ENCODE measurements around the gene MMP24. TPM values are rescaled to one million over a fixed set of nuclear protein-coding genes. Genes with fewer than 3 reads are reported as not detected.
"Not testable (repeated sequence)": the region's sequence is repeated elsewhere in the genome, so short reads cannot be mapped to it uniquely, and the experiment has no call there.

Gene MMP24
- under 1 TPM in 2 of 3 donors, not detected in 1; 0.06 to 0.17 TPM for polyA plus RNA-seq

GRCh38 chr20:35226126-35226883, at the start of gene MMP24:
TSS of gene MMP24 (plus strand) at chr20:35226690. CDS start at chr20:35226739, 49 bp downstream.
- H3K27ac Mint-ChIP-seq, result peak within 1 kb of the TSS in 2 of 6 donors; percentile 24 to 45
- peaks cover 22 to 28% (median 24%) of the 10 kb centered on the region in 3 donors for H3K36me3 Mint-ChIP-seq
- H3K27me3 Mint-ChIP-seq (ENCODE audit: low read depth in 3 of 3), result peaks cover 8 to 23% (median 12%) of the 10 kb centered on the region in 3 donors
- peaks cover 0 to 2% (median 0%) of the 10 kb centered on the region in 6 donors for H3K9me3 Mint-ChIP-seq
- H3K4me3 Mint-ChIP-seq, result peak within 1 kb of the TSS; percentile 74 to 81 (median 75)
- no peak for DNase-seq
- peaks cover 7 to 14% of the 10 kb centered on the region in 2 donors for H3K4me1 Mint-ChIP-seq

- Mint-ChIP-seq H3K4me1 (no peaks in the 10 kb centered on the region), H3K9me3 (no peaks in the 10 kb centered on the region), H3K27ac (no peak overlapping the region), H3K27me3 (ENCODE audit: low read depth in 3 of 3) (peaks cover 0 to 5% (median 1%) of the 10 kb centered on the region in 3 donors), H3K4me3 (no peak overlapping the region), H3K36me3 (peaks cover 22 to 39% (median 38%) of the 10 kb centered on the region in 3 donors)
- DNase-seq, result no peak
Observed at GRCh38 chr20:35179292-35180212, 46.9 kb upstream of the MMP24 start.

GRCh38 chr20:35180266-35180665, 46.2 kb upstream of the MMP24 start:
- H3K27me3 Mint-ChIP-seq (ENCODE audit: low read depth in 3 of 3), result peaks cover 0 to 5% (median 1%) of the 10 kb centered on the region in 3 donors
- DNase-seq, result no peak
- H3K4me1 Mint-ChIP-seq, result no peaks in the 10 kb centered on the region
- peak overlapping the region in 1 of 6 donors; percentile 34 for H3K27ac Mint-ChIP-seq
- no peak overlapping the region for H3K4me3 Mint-ChIP-seq
- peaks cover 22 to 40% (median 39%) of the 10 kb centered on the region in 3 donors for H3K36me3 Mint-ChIP-seq
- H3K9me3 Mint-ChIP-seq, result no peaks in the 10 kb centered on the region

GRCh38 chr20:35181731-35182130, 44.8 kb upstream of the MMP24 start:
- Mint-ChIP-seq H3K27ac (no peak overlapping the region), H3K4me1 (no peaks in the 10 kb centered on the region), H3K27me3 (ENCODE audit: low read depth in 3 of 3) (peaks cover 0 to 2% (median 0%) of the 10 kb centered on the region in 3 donors), H3K4me3 (no peak overlapping the region), H3K9me3 (no peaks in the 10 kb centered on the region), H3K36me3 (peaks cover 22 to 40% (median 34%) of the 10 kb centered on the region in 3 donors)
- DNase-seq, result no peak

GRCh38 chr20:35186691-35187289, 39.7 kb upstream of the MMP24 start:
- H3K4me3 Mint-ChIP-seq; H3K27ac Mint-ChIP-seq; H3K27me3 Mint-ChIP-seq (ENCODE audit: low read depth in 3 of 3); H3K9me3 Mint-ChIP-seq; DNase-seq; H3K4me1 Mint-ChIP-seq: not testable (repeated sequence)
- peaks cover 24 to 43% (median 29%) of the 10 kb centered on the region in 3 donors for H3K36me3 Mint-ChIP-seq

- H3K4me1 Mint-ChIP-seq, result no peaks in the 10 kb centered on the region
- H3K9me3 Mint-ChIP-seq, result no peaks in the 10 kb centered on the region
- peaks cover 0 to 2% (median 0%) of the 10 kb centered on the region in 3 donors for H3K27me3 Mint-ChIP-seq (ENCODE audit: low read depth in 3 of 3)
- H3K36me3 Mint-ChIP-seq, result peaks cover 21 to 35% (median 27%) of the 10 kb centered on the region in 3 donors
- DNase-seq, result no peak
- peak overlapping the region in 1 of 6 donors; percentile 1 for H3K27ac Mint-ChIP-seq
- H3K4me3 Mint-ChIP-seq, result no peak overlapping the region
Observed at GRCh38 chr20:35187584-35188190, 38.8 kb upstream of the MMP24 start.

- not testable (repeated sequence) for H3K4me3 Mint-ChIP-seq; H3K27ac Mint-ChIP-seq; DNase-seq; H3K27me3 Mint-ChIP-seq (ENCODE audit: low read depth in 3 of 3); H3K4me1 Mint-ChIP-seq; H3K9me3 Mint-ChIP-seq
- H3K36me3 Mint-ChIP-seq, result peaks cover 13 to 33% (median 19%) of the 10 kb centered on the region in 3 donors
Observed at GRCh38 chr20:35189223-35189622, 37.3 kb upstream of the MMP24 start.

- peaks cover 0 to 2% (median 0%) of the 10 kb centered on the region in 3 donors for H3K27me3 Mint-ChIP-seq (ENCODE audit: low read depth in 3 of 3)
- H3K9me3 Mint-ChIP-seq, result peaks cover 0 to 2% (median 0%) of the 10 kb centered on the region in 6 donors
- H3K36me3 Mint-ChIP-seq, result peaks cover 17 to 36% (median 20%) of the 10 kb centered on the region in 3 donors
- H3K4me3 Mint-ChIP-seq, result no peak overlapping the region
- DNase-seq, result no peak
- H3K27ac Mint-ChIP-seq, result no peak overlapping the region
- H3K4me1 Mint-ChIP-seq, result no peaks in the 10 kb centered on the region
Observed at GRCh38 chr20:35190556-35190955, 35.9 kb upstream of the MMP24 start.

- peaks cover 19 to 40% (median 25%) of the 10 kb centered on the region in 3 donors for H3K36me3 Mint-ChIP-seq
- H3K27me3 Mint-ChIP-seq (ENCODE audit: low read depth in 3 of 3), result peaks cover 0 to 2% (median 0%) of the 10 kb centered on the region in 3 donors
- H3K9me3 Mint-ChIP-seq, result peaks cover 0 to 8% (median 5%) of the 10 kb centered on the region in 6 donors
- H3K27ac Mint-ChIP-seq, result no peak overlapping the region
- H3K4me1 Mint-ChIP-seq, result no peaks in the 10 kb centered on the region
- no peak overlapping the region for H3K4me3 Mint-ChIP-seq
- no peak for DNase-seq
Observed at GRCh38 chr20:35191419-35192117, 34.9 kb upstream of the MMP24 start.

GRCh38 chr20:35192118-35192872, 34.2 kb upstream of the MMP24 start:
- H3K36me3 Mint-ChIP-seq, result peaks cover 20 to 44% (median 27%) of the 10 kb centered on the region in 3 donors
- H3K4me3 Mint-ChIP-seq, result no peak overlapping the region
- DNase-seq, result no peak
- H3K27ac Mint-ChIP-seq, result no peak overlapping the region
- H3K27me3 Mint-ChIP-seq (ENCODE audit: low read depth in 3 of 3), result peaks cover 0 to 2% (median 0%) of the 10 kb centered on the region in 3 donors
- H3K9me3 Mint-ChIP-seq, result peaks cover 0 to 13% (median 7%) of the 10 kb centered on the region in 6 donors
- no peaks in the 10 kb centered on the region for H3K4me1 Mint-ChIP-seq

- DNase-seq; H3K27me3 Mint-ChIP-seq (ENCODE audit: low read depth in 3 of 3); H3K4me3 Mint-ChIP-seq; H3K4me1 Mint-ChIP-seq; H3K27ac Mint-ChIP-seq: not testable (repeated sequence)
- peaks cover 20 to 44% (median 27%) of the 10 kb centered on the region in 3 donors for H3K36me3 Mint-ChIP-seq
- H3K9me3 Mint-ChIP-seq, result peaks cover 0 to 13% (median 7%) of the 10 kb centered on the region in 6 donors
Observed at GRCh38 chr20:35193031-35193791, 33.3 kb upstream of the MMP24 start.
